ENCODE results near the gene TXN2.

Gene TXN2

GRCh38 chr22:36480941-36481392 is 473 bp downstream of the TXN2 start:
- no peak for DNase-seq

GRCh38 chr22:36478966-36479365 is 2.5 kb downstream of the TXN2 start:
- no peak for DNase-seq

- DNase-seq: no peak
Measured at GRCh38 chr22:36475341-36475740, 6.1 kb downstream of the TXN2 start.

GRCh38 chr22:36472689-36473088 is 8.8 kb downstream of the TXN2 start:
- no peak for DNase-seq

- no peak for DNase-seq
Measured at GRCh38 chr22:36471341-36471821, 10.1 kb downstream of the TXN2 start.

GRCh38 chr22:36470994-36471331 is 10.5 kb downstream of the TXN2 start:
- no peak for DNase-seq

GRCh38 chr22:36470162-36470993 is 11.1 kb downstream of the TXN2 start:
- peak; percentile 82 for DNase-seq

GRCh38 chr22:36469094-36469710 is 12.2 kb downstream of the TXN2 start:
- no peak for DNase-seq

GRCh38 chr22:36467946-36468345 is 13.5 kb downstream of the TXN2 start:
- peak; percentile 44 for DNase-seq

GRCh38 chr22:36467042-36467810 is 14.2 kb downstream of the TXN2 start:
- no peak for DNase-seq

GRCh38 chr22:36466258-36466657 is 15.2 kb downstream of the TXN2 start:
- DNase-seq: no peak

GRCh38 chr22:36465232-36466021 is 16.0 kb downstream of the TXN2 start:
- DNase-seq: no peak

- no peak for DNase-seq
Measured at GRCh38 chr22:36464715-36465231, 16.7 kb downstream of the TXN2 start.

- no peak for DNase-seq
Measured at GRCh38 chr22:36463783-36464184, 17.7 kb downstream of the TXN2 start.

GRCh38 chr22:36461665-36462649 is 19.5 kb downstream of the TXN2 start:
- DNase-seq: no peak

GRCh38 chr22:36460202-36460601 is 21.2 kb downstream of the TXN2 start:
- no peak for DNase-seq

- DNase-seq: no peak
Measured at GRCh38 chr22:36457688-36458450, 23.6 kb downstream of the TXN2 start.

- no peak for DNase-seq
Measured at GRCh38 chr22:36456464-36456845, 25.0 kb downstream of the TXN2 start.

GRCh38 chr22:36455571-36456463 is 25.6 kb downstream of the TXN2 start:
- DNase-seq: no peak
